Motor neuron (in vitro differentiated cells): ENCODE results near the gene ZNF579. TPM values are rescaled to one million over a fixed set of nuclear protein-coding genes. Genes with fewer than 3 reads are reported as not detected.
"Not testable (repeated sequence)": the region's sequence is repeated elsewhere in the genome, so short reads cannot be mapped to it uniquely, and the experiment has no call there.

Experiments used
- ATAC-seq, 8 experiments: fragments of 200-7000 bp; cut with Tn5 transposase; replicated peaks in 6 of 8; 2 replicates each; pipeline ENCODE4 v1.8.0; 2021; ENCODE audit warnings: mild to moderate bottlenecking in 8 of 8, moderate library complexity in 8 of 8
- H3K27ac ChIP-seq, 2 donors: fragments of 250-450 bp; sonication (Bioruptor Pico); 2 replicates each; pipeline ENCODE4 v1.9.0; 2021; ENCODE audit warnings: antibody characterized with exemption in 2 of 2, mild to moderate bottlenecking in 2 of 2, moderate library complexity in 1 of 2
- H3K4me1 ChIP-seq, 2 donors: fragments of 250-450 bp; sonication (Bioruptor Pico); replicated peaks in 1 of 2; 2 replicates each; pipeline ENCODE4 v1.6.1; 2021; ENCODE audit warnings: antibody characterized with exemption in 2 of 2, mild to moderate bottlenecking in 2 of 2, moderate library complexity in 1 of 2
- H3K4me3 ChIP-seq, 5 donors: fragments of 250-450 bp; sonication (Bioruptor Pico); 2 replicates each; pipeline ENCODE4 v1.9.0; 2021; ENCODE audit warnings: antibody characterized with exemption in 5 of 5, mild to moderate bottlenecking in 5 of 5, moderate library complexity in 4 of 5
- WGBS, 10 experiments: fragments of 450-650 bp; shearing (Covaris generic); methylation state at CpG; one replicate each; pipeline ENCODE4 v1.0.0; 2022; 5-methylcytosine and 5-hydroxymethylcytosine counted together
- in situ Hi-C, 9 experiments: fragments of 400-800 bp; cut with MboI; loops; one replicate each; pipeline ENCODE4 v1.15.0; 2021; ENCODE audit warnings: low sequenced_read_pairs in 9 of 9, low pct_unique_long_range_greater_than_20kb in 2 of 9; ENCODE audit not compliant: unreplicated experiment in 9 of 9
- total RNA-seq, 8 experiments: library from RNA; unstranded; fragments of 300-600 nt; gene quantifications; 2 replicates each; pipeline versions ENCODE4 v1.2.3 to v1.2.4, GENCODE V29; 2022

The ZNF579 gene
- total RNA-seq, 8 experiments from 2014 or later: 3.4 to 9.4 (median 5.0) TPM

- ATAC-seq: peak in 6 of 8 experiments; percentile 18 to 55 (median 22)
- no peak within 1 kb of the TSS for H3K27ac ChIP-seq
- in situ Hi-C loops: no loop called here
- H3K4me1 ChIP-seq: peaks cover 3 to 11% of the 10 kb centered on the region in 2 donors
- WGBS, 10 experiments: 80% methylated on average over 1 of the region's 14 CpGs; no CpG with 5 or more reads in 9 of the 10 experiments
- H3K4me3 ChIP-seq: no peak within 1 kb of the TSS
These were observed 43.5 kb downstream of the ZNF579 start, which contains the start of gene SBK2 for GRCh38 chr19:55536951-55537740. Gene SBK2, minus strand, starts transcription at chr19:55537133. Its CDS starts 839 bp downstream, at chr19:55536294.

DNA sequence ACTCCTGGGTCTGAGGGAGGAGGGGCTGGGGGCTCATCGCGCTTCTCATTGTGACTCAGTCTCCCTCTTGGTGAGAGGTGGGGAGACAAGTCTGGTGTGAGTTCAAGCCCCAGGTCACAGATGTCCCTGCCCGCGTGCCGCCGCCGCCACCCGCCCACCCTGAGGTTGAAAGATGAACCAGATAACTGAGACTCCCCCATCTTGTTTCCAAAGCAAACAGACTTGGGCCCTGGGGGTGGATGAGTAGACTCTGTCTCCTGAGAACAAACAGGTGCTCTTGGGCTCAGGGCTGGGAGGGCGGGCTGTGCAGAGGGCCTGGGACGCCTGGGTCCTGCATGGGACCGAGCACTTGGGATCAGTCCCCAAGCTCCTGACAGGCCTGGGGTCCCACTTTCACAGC lies 44.3 kb downstream of the ZNF579 start:
- Histone ChIP-seq H3K27ac (no peak overlapping the region), H3K4me1 (peaks cover 3 to 11% of the 10 kb centered on the region in 2 donors), H3K4me3 (no peak overlapping the region)
- in situ Hi-C loops: no loop called here
- no CpG with 5 or more reads among the region's 11 CpGs for WGBS, 10 experiments
- no peak for ATAC-seq

- H3K4me3 ChIP-seq: no peak overlapping the region
- 88% methylated on average over 14 of the region's 22 CpGs; no CpG with 5 or more reads in 9 of the 10 experiments for WGBS, 10 experiments
- ATAC-seq: no peak
- H3K4me1 ChIP-seq: peaks cover 3 to 11% of the 10 kb centered on the region in 2 donors
- in situ Hi-C loops: no loop called here
- H3K27ac ChIP-seq: no peak overlapping the region
These were observed 44.7 kb downstream of the ZNF579 start for GRCh38 chr19:55535965-55536350.

GRCh38 chr19:55535173-55535964 lies 45.3 kb downstream of the ZNF579 start:
- in situ Hi-C loops: no loop called here
- H3K27ac ChIP-seq: no peak overlapping the region
- H3K4me1 ChIP-seq: peaks cover 3 to 11% of the 10 kb centered on the region in 2 donors
- 60 to 93% (median 75%) methylated on average over 2 to 4 of the region's 12 CpGs; no CpG with 5 or more reads in 5 of the 10 experiments for WGBS, 10 experiments
- H3K4me3 ChIP-seq: no peak overlapping the region
- ATAC-seq: peak in 1 of 8 experiments; percentile 63

DNA sequence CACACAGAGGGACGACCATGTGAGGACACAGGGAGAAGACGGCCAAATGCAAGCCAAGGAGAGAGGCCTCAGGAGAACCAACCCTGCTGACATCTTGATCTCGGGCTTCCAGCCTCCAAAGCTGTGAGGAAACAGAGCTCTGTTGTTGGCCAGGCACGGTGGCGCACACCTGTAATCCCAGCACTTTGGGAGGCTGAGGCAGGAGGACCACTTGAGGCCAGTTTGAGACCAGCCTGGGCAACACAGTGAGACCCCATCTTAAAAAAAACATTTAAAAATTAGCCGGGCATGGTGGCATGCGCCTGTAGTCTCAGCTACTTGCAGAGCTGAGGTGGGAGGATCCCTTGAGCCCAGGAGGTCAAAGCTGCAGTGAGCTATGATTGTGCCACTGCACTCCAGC lies 46.4 kb downstream of the ZNF579 start:
- peaks cover 3 to 11% of the 10 kb centered on the region in 2 donors for H3K4me1 ChIP-seq
- H3K4me3 ChIP-seq, in situ Hi-C loops, H3K27ac ChIP-seq, ATAC-seq: not testable (repeated sequence)
- 76 to 100% (median 94%) methylated on average over 1 to 5 of the region's 7 CpGs; no CpG with 5 or more reads in 4 of the 10 experiments for WGBS, 10 experiments

DNA sequence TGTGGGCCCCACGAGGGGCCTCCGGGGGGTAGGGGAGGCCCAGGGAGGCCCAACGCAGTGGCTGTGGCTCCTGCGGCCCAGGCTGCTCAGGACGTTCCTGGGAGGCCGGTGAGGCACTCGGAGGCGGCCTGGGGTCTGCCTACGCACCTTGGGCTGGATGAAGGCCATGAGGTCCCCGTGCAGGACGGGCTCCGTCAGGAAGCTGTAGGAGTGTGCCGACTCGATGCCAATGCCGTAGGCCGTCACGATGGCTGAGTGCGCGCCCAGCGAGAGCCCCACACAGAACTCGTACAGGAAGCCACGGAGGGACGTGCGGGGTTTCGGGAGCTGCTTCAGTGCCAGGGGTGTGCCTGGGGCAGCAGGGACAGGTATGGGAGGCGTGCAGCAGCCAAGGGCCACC lies 49.7 kb downstream of the ZNF579 start:
- Histone ChIP-seq H3K4me1 (peaks cover 6 to 19% of the 10 kb centered on the region in 2 donors), H3K27ac (no peak overlapping the region), H3K4me3 (no peak overlapping the region)
- ATAC-seq: no peak
- WGBS, 10 experiments: 87% methylated on average over 3 of the region's 26 CpGs; no CpG with 5 or more reads in 9 of the 10 experiments
- in situ Hi-C loops: no loop called here

- Histone ChIP-seq H3K27ac (no peak overlapping the region), H3K4me1 (peaks cover 15 to 27% of the 10 kb centered on the region in 2 donors), H3K4me3 (no peak overlapping the region)
- in situ Hi-C loops: no loop called here
- no peak for ATAC-seq
- 60 to 100% (median 100%) methylated on average over 1 of the region's 56 CpGs; no CpG with 5 or more reads in 7 of the 10 experiments for WGBS, 10 experiments
These were observed 50.9 kb downstream of the ZNF579 start for GRCh38 chr19:55529636-55530234.

GRCh38 chr19:55528030-55528803 lies 52.4 kb downstream of the ZNF579 start:
- 6 to 83% (median 35%) methylated on average over 1 to 12 of the region's 15 CpGs for WGBS, 10 experiments
- Histone ChIP-seq H3K27ac (no peak overlapping the region), H3K4me3 (no peak overlapping the region), H3K4me1 (peaks cover 15 to 27% of the 10 kb centered on the region in 2 donors)
- ATAC-seq: peak in 7 of 8 experiments; percentile 3 to 78 (median 72)
- in situ Hi-C loops: no loop called here

- Histone ChIP-seq H3K4me3 (no peak overlapping the region), H3K27ac (no peak overlapping the region), H3K4me1 (peaks cover 15 to 27% of the 10 kb centered on the region in 2 donors)
- 53 to 95% (median 67%) methylated on average over 3 to 13 of the region's 22 CpGs; no CpG with 5 or more reads in 1 of the 10 experiments for WGBS, 10 experiments
- in situ Hi-C loops: no loop called here
- no peak for ATAC-seq
These were observed 53.2 kb downstream of the ZNF579 start for GRCh38 chr19:55527197-55528029.
